Mesenchymal stem cell (in vitro differentiated cells and primary cell): Measurements from ENCODE around the gene ANKRD26.

Experiments used
- DNase-seq: peaks from one replicate; pipeline ENCODE4 v3.0.0-alpha.2; 2013
- H2AFZ ChIP-seq: one replicate; pipeline ENCODE4 v1.6.1; 2013; ENCODE audit warnings: low read depth, mild to moderate bottlenecking, control low read depth, inconsistent platforms, low read length, moderate library complexity
- H2AK5ac ChIP-seq: 2 replicates; pipeline ENCODE4 v1.6.1; 2013; ENCODE audit warnings: low read length, moderate library complexity, mild to moderate bottlenecking, inconsistent platforms; ENCODE audit not compliant: severe bottlenecking
- H2BK120ac ChIP-seq: one replicate; pipeline ENCODE4 v1.6.1; 2013; ENCODE audit warnings: low read depth, mild to moderate bottlenecking, inconsistent platforms, low read length, moderate library complexity
- H2BK12ac ChIP-seq, 2 experiments: one replicate each; pipeline ENCODE4 v1.6.1; 2013; ENCODE audit warnings: inconsistent platforms in 2 of 2, low read length in 2 of 2, mild to moderate bottlenecking in 2 of 2, moderate library complexity in 2 of 2, control low read depth in 1 of 2
- H2BK15ac ChIP-seq: one replicate; pipeline ENCODE4 v1.6.1; 2013; ENCODE audit warnings: mild to moderate bottlenecking, low read depth, inconsistent platforms; ENCODE audit not compliant: poor library complexity, severe bottlenecking
- H2BK5ac ChIP-seq: 2 replicates; pipeline ENCODE4 v1.6.1; 2013; ENCODE audit warnings: low read depth, mild to moderate bottlenecking, low read length, control low read depth, inconsistent platforms; ENCODE audit not compliant: poor library complexity, severe bottlenecking
- H3K14ac ChIP-seq, 2 experiments: one replicate each; pipeline ENCODE4 v1.6.1; 2013; ENCODE audit warnings: inconsistent platforms in 2 of 2, low read length in 2 of 2, control low read depth in 1 of 2, mild to moderate bottlenecking in 1 of 2, moderate library complexity in 1 of 2
- H3K18ac ChIP-seq, 2 experiments: one replicate each; pipeline ENCODE4 v1.6.1; 2013; ENCODE audit warnings: inconsistent platforms in 2 of 2, low read length in 2 of 2, control low read depth in 1 of 2, low read depth in 1 of 2, mild to moderate bottlenecking in 1 of 2
- H3K23ac ChIP-seq, 2 experiments: one replicate each; pipeline ENCODE4 v1.6.1; 2013; ENCODE audit warnings: inconsistent platforms in 2 of 2, low read length in 2 of 2, mild to moderate bottlenecking in 2 of 2, moderate library complexity in 2 of 2, control low read depth in 1 of 2
- H3K27ac ChIP-seq: 2 replicates; pipeline ENCODE4 v1.5.1; 2013; ENCODE audit warnings: mild to moderate bottlenecking, moderate library complexity, low read length, control low read depth, inconsistent platforms; ENCODE audit not compliant: poor library complexity, severe bottlenecking
- H3K27me3 ChIP-seq, 2 experiments: 2 replicates each; pipeline versions ENCODE4 v1.6.1 to v1.7.0; 2013; ENCODE audit warnings: low read length in 2 of 2, mild to moderate bottlenecking in 2 of 2, moderate library complexity in 2 of 2, control low read depth in 1 of 2, inconsistent platforms in 1 of 2; ENCODE audit not compliant: control insufficient read depth in 1 of 2, insufficient read depth in 1 of 2
- H3K36me3 ChIP-seq, 2 experiments: 2 replicates each; pipeline versions ENCODE4 v1.6.1 to v1.7.0; 2013; ENCODE audit warnings: low read length in 2 of 2, control low read depth in 1 of 2, inconsistent platforms in 1 of 2, low read depth in 1 of 2, mild to moderate bottlenecking in 1 of 2; ENCODE audit not compliant: insufficient read depth in 2 of 2, control insufficient read depth in 1 of 2
- H3K4ac ChIP-seq, 2 experiments: one replicate each; pipeline ENCODE4 v1.6.1; 2013; ENCODE audit warnings: inconsistent platforms in 2 of 2, low read length in 2 of 2, mild to moderate bottlenecking in 2 of 2, moderate library complexity in 2 of 2, control low read depth in 1 of 2, low read depth in 1 of 2
- H3K4me1 ChIP-seq: 2 replicates; pipeline ENCODE4 v1.6.1; 2013; ENCODE audit warnings: low read depth, low read length, control low read depth; ENCODE audit not compliant: control insufficient read depth, insufficient read depth
- H3K4me2 ChIP-seq: 2 replicates; pipeline ENCODE4 v1.6.1; 2013; ENCODE audit warnings: low read length, mild to moderate bottlenecking, inconsistent platforms; ENCODE audit not compliant: poor library complexity, severe bottlenecking
- H3K4me3 ChIP-seq, 2 experiments: 2 replicates each; pipeline versions ENCODE4 v1.5.1 to v1.7.0; 2013; ENCODE audit warnings: low read length in 2 of 2, mild to moderate bottlenecking in 2 of 2, control low read depth in 1 of 2, low read depth in 1 of 2; ENCODE audit not compliant: insufficient read depth in 1 of 2
- H3K79me1 ChIP-seq: replicated peaks from 2 replicates; pipeline ENCODE4 v1.6.1; 2013; ENCODE audit warnings: mild to moderate bottlenecking, control low read depth, low read length, inconsistent platforms; ENCODE audit not compliant: poor library complexity, severe bottlenecking
- H3K9ac ChIP-seq: 2 replicates; pipeline ENCODE4 v1.7.0; 2013; ENCODE audit warnings: mild to moderate bottlenecking, low read length, moderate library complexity
- H3K9me3 ChIP-seq: 2 replicates; pipeline ENCODE4 v1.7.0; 2013; ENCODE audit warnings: mild to moderate bottlenecking, low read length; ENCODE audit not compliant: control insufficient read depth
- H4K8ac ChIP-seq: one replicate; pipeline ENCODE4 v1.6.1; 2013; ENCODE audit warnings: inconsistent platforms, mild to moderate bottlenecking, low read length, moderate library complexity
- H4K91ac ChIP-seq: one replicate; pipeline ENCODE4 v1.6.1; 2013; ENCODE audit warnings: mild to moderate bottlenecking, low read length, inconsistent platforms
- WGBS: methylation state at CpG from one replicate; pipeline ENCODE4 v1.1.7; 2013; ENCODE audit warnings: mixed read lengths; 5-methylcytosine and 5-hydroxymethylcytosine counted together

The ANKRD26 gene

DNA sequence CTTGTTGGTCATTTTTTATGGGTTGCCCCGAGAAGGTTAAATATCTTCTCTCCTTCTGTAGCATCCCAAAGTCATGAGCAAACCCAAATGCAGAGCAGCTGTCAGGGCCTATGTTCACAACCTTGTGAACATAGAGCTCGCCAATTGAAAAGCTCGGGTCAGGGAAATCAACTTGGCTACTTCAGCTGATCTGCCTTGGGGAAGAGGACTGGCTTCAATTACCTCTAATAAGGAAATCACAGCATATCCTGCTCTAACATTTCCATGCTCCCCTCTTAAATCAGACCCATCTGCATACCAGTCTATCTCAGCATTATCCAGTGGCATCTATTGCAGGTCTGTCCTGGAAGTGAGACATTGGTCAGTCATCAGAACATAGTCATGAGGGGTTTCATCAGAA, 105.6 kb downstream of the ANKRD26 start:
- Histone ChIP-seq H3K36me3 (no peaks in the 10 kb centered on the region), H3K18ac (no peak overlapping the region), H4K8ac (no peak overlapping the region), H3K4me3 (no peak overlapping the region), H2AFZ (no peak overlapping the region), H3K4me2 (no peak overlapping the region), H2BK12ac (no peak overlapping the region), H3K9me3 (peaks cover 13% of the 10 kb centered on the region), H3K4ac (no peak overlapping the region), H3K27ac (no peak overlapping the region), H2AK5ac (no peak overlapping the region), H3K9ac (no peak overlapping the region), H3K23ac (no peak overlapping the region), H3K27me3 (no peaks in the 10 kb centered on the region), H4K91ac (no peak overlapping the region), H2BK5ac (no peak overlapping the region), H3K4me1 (no peaks in the 10 kb centered on the region), H3K14ac (no peak overlapping the region), H3K79me1 (no peaks in the 10 kb centered on the region), H2BK120ac (no peak overlapping the region), H2BK15ac (no peak overlapping the region)
- DNase-seq, result no peak
- WGBS, result 100% methylated on average over 3 of the region's 3 CpGs

DNA sequence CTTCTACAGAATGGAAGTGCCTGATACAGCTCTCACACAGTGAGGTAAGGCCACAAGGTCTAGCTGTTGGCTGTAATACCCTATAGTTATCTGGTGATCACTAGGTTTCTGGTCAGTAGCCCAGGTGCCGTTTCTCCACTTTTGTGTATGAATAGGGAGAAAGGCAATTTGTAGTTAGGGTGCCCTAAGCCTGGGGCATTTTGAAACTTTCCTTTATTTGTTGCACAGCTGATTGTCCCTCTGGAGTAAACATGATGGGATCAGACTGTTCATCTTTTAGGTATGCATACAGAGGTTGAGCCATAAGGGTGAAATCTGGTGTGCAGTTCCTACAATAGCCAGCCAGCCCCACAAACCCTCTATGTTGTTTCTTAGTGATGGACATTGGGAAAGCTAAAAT, 112.4 kb downstream of the ANKRD26 start:
- H3K18ac ChIP-seq, result no peak overlapping the region
- 96% methylated on average over 1 of the region's 1 CpG for WGBS
- no peaks in the 10 kb centered on the region for H3K4me1 ChIP-seq
- H2AK5ac ChIP-seq, result no peak overlapping the region
- no peak overlapping the region for H3K4me2 ChIP-seq
- H2BK15ac ChIP-seq, result no peak overlapping the region
- H3K27me3 ChIP-seq, result no peaks in the 10 kb centered on the region
- no peak overlapping the region for H3K27ac ChIP-seq
- no peak overlapping the region for H2AFZ ChIP-seq
- H3K79me1 ChIP-seq, result no peaks in the 10 kb centered on the region
- H3K23ac ChIP-seq, result no peak overlapping the region
- no peak overlapping the region for H3K4me3 ChIP-seq
- no peak overlapping the region for H3K9ac ChIP-seq
- H4K91ac ChIP-seq, result no peak overlapping the region
- H4K8ac ChIP-seq, result no peak overlapping the region
- no peak overlapping the region for H2BK12ac ChIP-seq
- H3K9me3 ChIP-seq, result no peaks in the 10 kb centered on the region
- H2BK5ac ChIP-seq, result no peak overlapping the region
- no peaks in the 10 kb centered on the region for H3K36me3 ChIP-seq
- H3K4ac ChIP-seq, result no peak overlapping the region
- H3K14ac ChIP-seq, result no peak overlapping the region
- no peak for DNase-seq
- H2BK120ac ChIP-seq, result no peak overlapping the region

DNA sequence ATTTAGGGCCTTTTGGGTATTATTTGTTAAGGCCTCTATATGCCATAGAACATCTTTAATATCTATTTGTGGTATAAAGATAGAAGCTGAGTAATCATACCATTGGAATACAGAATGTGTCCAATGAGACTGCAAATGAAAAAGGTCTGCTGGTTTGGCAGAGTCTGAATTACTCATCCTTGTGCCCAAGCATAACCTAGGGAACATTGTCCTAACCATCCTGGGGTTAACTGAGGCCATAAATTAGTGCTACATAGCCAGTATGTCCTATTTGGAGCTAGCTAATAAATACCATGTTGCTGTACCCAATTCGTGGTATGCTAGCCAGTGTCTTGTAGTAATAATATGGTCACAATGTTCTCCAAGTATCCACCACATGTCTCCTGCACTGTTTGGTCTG, 117.1 kb downstream of the ANKRD26 start:
- no peak overlapping the region for H2BK5ac ChIP-seq
- H3K18ac ChIP-seq, result no peak overlapping the region
- no peaks in the 10 kb centered on the region for H3K4me1 ChIP-seq
- H2AFZ ChIP-seq, result no peak overlapping the region
- no peak overlapping the region for H3K9ac ChIP-seq
- H3K27me3 ChIP-seq, result no peaks in the 10 kb centered on the region
- H3K9me3 ChIP-seq, result no peaks in the 10 kb centered on the region
- no peak overlapping the region for H2AK5ac ChIP-seq
- no peak overlapping the region for H3K4me3 ChIP-seq
- no peak overlapping the region for H3K14ac ChIP-seq
- H3K36me3 ChIP-seq, result no peaks in the 10 kb centered on the region
- no peak overlapping the region for H3K23ac ChIP-seq
- no CpG with 5 or more reads among the region's 1 CpG for WGBS
- no peaks in the 10 kb centered on the region for H3K79me1 ChIP-seq
- H4K91ac ChIP-seq, result no peak overlapping the region
- no peak overlapping the region for H2BK15ac ChIP-seq
- H2BK120ac ChIP-seq, result no peak overlapping the region
- no peak overlapping the region for H3K4me2 ChIP-seq
- H4K8ac ChIP-seq, result no peak overlapping the region
- H3K27ac ChIP-seq, result no peak overlapping the region
- H2BK12ac ChIP-seq, result no peak overlapping the region
- no peak overlapping the region for H3K4ac ChIP-seq
- DNase-seq, result no peak

DNA sequence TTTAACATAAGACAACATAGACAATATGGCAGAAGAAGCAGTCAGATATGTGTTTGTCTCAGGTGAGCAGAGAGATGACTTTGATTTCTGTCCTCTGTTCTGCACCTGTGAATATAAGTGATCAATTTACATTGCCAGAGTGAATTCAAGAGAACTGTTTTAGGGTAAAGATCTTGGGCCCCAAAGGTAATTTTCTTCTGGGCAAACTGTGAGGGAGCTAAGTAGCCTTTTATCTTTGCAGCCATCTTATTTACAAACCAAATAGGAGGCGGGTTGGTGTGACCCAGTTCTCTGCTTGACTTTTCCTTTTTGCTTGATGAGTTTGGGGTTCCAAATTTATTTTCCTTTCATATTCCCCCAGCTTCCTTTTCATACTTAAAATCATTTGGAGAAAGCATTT, 118.2 kb downstream of the ANKRD26 start:
- Histone ChIP-seq H3K4me2 (no peak overlapping the region), H2BK12ac (no peak overlapping the region), H3K36me3 (no peaks in the 10 kb centered on the region), H3K4me3 (no peak overlapping the region), H3K27ac (no peak overlapping the region), H3K18ac (no peak overlapping the region), H3K23ac (no peak overlapping the region), H2AFZ (no peak overlapping the region), H3K14ac (no peak overlapping the region), H4K91ac (no peak overlapping the region), H3K4ac (no peak overlapping the region), H3K9me3 (no peaks in the 10 kb centered on the region), H3K4me1 (no peaks in the 10 kb centered on the region), H2BK120ac (no peak overlapping the region), H3K79me1 (no peaks in the 10 kb centered on the region), H2BK15ac (no peak overlapping the region), H2BK5ac (no peak overlapping the region), H4K8ac (no peak overlapping the region), H3K27me3 (no peaks in the 10 kb centered on the region), H3K9ac (no peak overlapping the region), H2AK5ac (no peak overlapping the region)
- no peak for DNase-seq
- WGBS, result no CpG with 5 or more reads among the region's 1 CpG
